Neural progenitor cell (in vitro differentiated cells): ENCODE data around the gene CLEC9A. TPM values are rescaled to one million over a fixed set of nuclear protein-coding genes. Genes with fewer than 3 reads are reported as not detected.

Experiments
- DNase-seq: peaks from one replicate; pipeline ENCODE4 v3.0.0-alpha.2; 2016; ENCODE audit warnings: low spot score
- H2AFZ ChIP-seq: fragments of 200-600 bp; sonication (generic); replicated peaks from 2 replicates; pipeline ENCODE4 v1.6.1; 2016; ENCODE audit warnings: antibody characterized with exemption
- H3F3A ChIP-seq: fragments of 200-600 bp; sonication (generic); 2 replicates; pipeline ENCODE4 v1.6.1; 2016; ENCODE audit warnings: antibody characterized with exemption, low read depth
- H3K27ac ChIP-seq: fragments of 200-600 bp; sonication (generic); 2 replicates; pipeline ENCODE4 v1.5.1; 2016; ENCODE audit warnings: mild to moderate bottlenecking
- H3K27me3 ChIP-seq: fragments of 200-600 bp; sonication (generic); 2 replicates; pipeline ENCODE4 v1.6.1; 2016; ENCODE audit warnings: mild to moderate bottlenecking, moderate library complexity
- H3K36me3 ChIP-seq: fragments of 200-600 bp; sonication (generic); 2 replicates; pipeline ENCODE4 v1.5.1; 2016
- H3K4me1 ChIP-seq: fragments of 200-600 bp; sonication (generic); 2 replicates; pipeline ENCODE4 v1.6.1; 2016; ENCODE audit warnings: mixed run types
- H3K4me2 ChIP-seq: fragments of 200-600 bp; sonication (generic); 2 replicates; pipeline ENCODE4 v1.6.1; 2016
- H3K4me3 ChIP-seq: fragments of 200-600 bp; sonication (generic); 2 replicates; pipeline ENCODE4 v1.5.1; 2016
- H3K79me2 ChIP-seq: fragments of 200-600 bp; sonication (generic); 2 replicates; pipeline ENCODE4 v1.6.1; 2016; ENCODE audit warnings: low read depth
- H3K9ac ChIP-seq: fragments of 200-600 bp; sonication (generic); 2 replicates; pipeline ENCODE4 v1.6.1; 2016
- H3K9me3 ChIP-seq: fragments of 200-600 bp; sonication (generic); 2 replicates; pipeline ENCODE4 v1.5.1; 2016; ENCODE audit warnings: low read depth
- H4K20me1 ChIP-seq: fragments of 200-600 bp; sonication (generic); 2 replicates; pipeline ENCODE4 v1.6.1; 2016; ENCODE audit warnings: low read depth
- H3K27ac Mint-ChIP-seq: 3 replicates; pipeline ENCODE4 v1.8.0; 2021; ENCODE audit warnings: mixed read lengths
- H3K27me3 Mint-ChIP-seq: 2 replicates; pipeline ENCODE4 v1.8.0; 2022; ENCODE audit warnings: low read depth, mild to moderate bottlenecking, inconsistent platforms, moderate library complexity, mixed read lengths; ENCODE audit not compliant: insufficient read depth
- H3K36me3 Mint-ChIP-seq: 3 replicates; pipeline ENCODE4 v1.8.0; 2021; ENCODE audit warnings: mixed read lengths
- H3K4me1 Mint-ChIP-seq: 3 replicates; pipeline ENCODE4 v1.8.0; 2021; ENCODE audit warnings: mixed read lengths
- H3K4me3 Mint-ChIP-seq: 3 replicates; pipeline ENCODE4 v1.8.0; 2021; ENCODE audit warnings: mild to moderate bottlenecking, moderate library complexity, mixed read lengths
- H3K9me3 Mint-ChIP-seq: 3 replicates; pipeline ENCODE4 v1.8.0; 2020; ENCODE audit warnings: mixed read lengths
- EZH2 ChIP-seq: fragments of 200-600 bp; sonication (generic); IDR thresholded peaks from 2 replicates; pipeline ENCODE4 v1.6.1; 2017; ENCODE audit warnings: antibody characterized with exemption, mild to moderate bottlenecking, moderate library complexity
- EZH2phosphoT487 ChIP-seq: fragments of 200-600 bp; sonication (generic); IDR thresholded peaks from 2 replicates; pipeline ENCODE4 v1.6.1; 2017; ENCODE audit warnings: antibody characterized with exemption
- total RNA-seq: library from RNA; depleted of rRNA; stranded (reverse); fragments of >200 nt; gene quantifications from 2 replicates; pipeline ENCODE4 v1.2.3, GENCODE V29; 2015; ENCODE audit warnings: low replicate concordance
- TF ChIP-seq, protein P1 (sequence below): fragments of 200-600 bp; sonication (generic); IDR thresholded peaks from 2 replicates; pipeline ENCODE4 v1.5.1; 2017; ENCODE audit warnings: antibody characterized with exemption, mild to moderate bottlenecking

The CLEC9A gene
- total RNA-seq, 1 donor from 2014 or later: not detected

- Histone ChIP-seq H3K4me3 (no peak overlapping the region), H3K9me3 (no peaks in the 10 kb centered on the region), H4K20me1 (no peaks in the 10 kb centered on the region), H3K4me2 (no peak overlapping the region), H2AFZ (no peak overlapping the region), H3K27ac (no peak overlapping the region), H3K4me1 (no peaks in the 10 kb centered on the region), H3K79me2 (no peaks in the 10 kb centered on the region), H3K27me3 (no peaks in the 10 kb centered on the region), H3K9ac (no peak overlapping the region), H3F3A (no peaks in the 10 kb centered on the region), H3K36me3 (no peaks in the 10 kb centered on the region)
- no peak for DNase-seq
- no peaks in the 10 kb centered on the region for H3K4me1 Mint-ChIP-seq
- H3K36me3 Mint-ChIP-seq: no peaks in the 10 kb centered on the region
- H3K4me3 Mint-ChIP-seq: no peak overlapping the region
- H3K27ac Mint-ChIP-seq: no peak overlapping the region
- H3K9me3 Mint-ChIP-seq: peaks cover 6% of the 10 kb centered on the region
- TF ChIP-seq, protein P1, sequence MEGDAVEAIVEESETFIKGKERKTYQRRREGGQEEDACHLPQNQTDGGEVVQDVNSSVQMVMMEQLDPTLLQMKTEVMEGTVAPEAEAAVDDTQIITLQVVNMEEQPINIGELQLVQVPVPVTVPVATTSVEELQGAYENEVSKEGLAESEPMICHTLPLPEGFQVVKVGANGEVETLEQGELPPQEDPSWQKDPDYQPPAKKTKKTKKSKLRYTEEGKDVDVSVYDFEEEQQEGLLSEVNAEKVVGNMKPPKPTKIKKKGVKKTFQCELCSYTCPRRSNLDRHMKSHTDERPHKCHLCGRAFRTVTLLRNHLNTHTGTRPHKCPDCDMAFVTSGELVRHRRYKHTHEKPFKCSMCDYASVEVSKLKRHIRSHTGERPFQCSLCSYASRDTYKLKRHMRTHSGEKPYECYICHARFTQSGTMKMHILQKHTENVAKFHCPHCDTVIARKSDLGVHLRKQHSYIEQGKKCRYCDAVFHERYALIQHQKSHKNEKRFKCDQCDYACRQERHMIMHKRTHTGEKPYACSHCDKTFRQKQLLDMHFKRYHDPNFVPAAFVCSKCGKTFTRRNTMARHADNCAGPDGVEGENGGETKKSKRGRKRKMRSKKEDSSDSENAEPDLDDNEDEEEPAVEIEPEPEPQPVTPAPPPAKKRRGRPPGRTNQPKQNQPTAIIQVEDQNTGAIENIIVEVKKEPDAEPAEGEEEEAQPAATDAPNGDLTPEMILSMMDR: no peak
- H3K27me3 Mint-ChIP-seq: peaks cover 2% of the 10 kb centered on the region
These were observed 83.4 kb downstream of the CLEC9A start for GRCh38 chr12:10113920-10114319.

DNA sequence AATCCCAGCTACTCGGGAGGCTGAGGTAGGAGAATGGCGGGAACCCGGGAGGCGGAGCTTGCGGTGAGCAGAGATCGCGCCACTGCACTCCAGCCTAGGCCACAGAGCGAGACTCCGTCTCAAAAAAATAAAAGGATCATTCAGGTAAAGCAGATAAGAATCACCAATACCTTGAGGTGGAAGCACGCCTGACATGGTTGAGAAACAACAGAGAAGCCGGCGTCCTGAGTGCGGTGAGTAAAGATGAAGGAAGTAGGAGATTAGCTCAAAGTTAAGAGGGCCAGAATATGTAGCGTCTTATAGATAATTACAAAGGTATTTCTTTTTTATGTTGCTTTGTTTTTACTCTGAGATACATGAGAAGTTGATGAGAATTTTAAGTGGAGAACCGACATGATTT is 84.8 kb downstream of the CLEC9A start:
- Mint-ChIP-seq H3K27ac (no peak overlapping the region), H3K36me3 (no peaks in the 10 kb centered on the region), H3K4me1 (no peaks in the 10 kb centered on the region), H3K27me3 (peaks cover 2% of the 10 kb centered on the region), H3K4me3 (no peak overlapping the region), H3K9me3 (peaks cover 6% of the 10 kb centered on the region)
- Histone ChIP-seq H3K27me3 (no peaks in the 10 kb centered on the region), H3K4me3 (no peak overlapping the region), H3K36me3 (no peaks in the 10 kb centered on the region), H3K79me2 (no peaks in the 10 kb centered on the region), H3K9ac (no peak overlapping the region), H3F3A (no peaks in the 10 kb centered on the region), H3K27ac (no peak overlapping the region), H3K9me3 (no peaks in the 10 kb centered on the region), H4K20me1 (no peaks in the 10 kb centered on the region), H3K4me1 (no peaks in the 10 kb centered on the region), H3K4me2 (no peak overlapping the region), H2AFZ (no peak overlapping the region)
- no peak for DNase-seq
- TF ChIP-seq EZH2: no peak
- TF ChIP-seq EZH2phosphoT487: no peak
- TF ChIP-seq, protein P1: no peak

Other genes with a start within 250 kb of the CLEC9A start
- gene KLRF1, start 203.2 kb upstream of the CLEC9A start, total RNA-seq: not detected in 2 replicates
- 0.28 and 1.0 TPM in 2 replicates for gene CLEC2B, start 161.3 kb upstream of the CLEC9A start, total RNA-seq
- not detected in 2 replicates for gene KLRF2, start 149.2 kb upstream of the CLEC9A start, total RNA-seq
- gene CLEC2A, start 98.3 kb upstream of the CLEC9A start, total RNA-seq: not detected in 2 replicates
- not detected in 2 replicates for gene CLEC12A, start 59.3 kb upstream of the CLEC9A start, total RNA-seq
- not detected in 2 replicates for gene CLEC1B, start 31.6 kb upstream of the CLEC9A start, total RNA-seq
- gene CLEC12B, start 20.1 kb upstream of the CLEC9A start, total RNA-seq: not detected in 2 replicates
- not detected in 2 replicates for gene CLEC1A, start 68.3 kb downstream of the CLEC9A start, total RNA-seq
- gene CLEC7A, start 99.5 kb downstream of the CLEC9A start, total RNA-seq: not detected in 2 replicates
- not detected in 2 replicates for gene OLR1, start 141.4 kb downstream of the CLEC9A start, total RNA-seq
- not detected in 2 replicates for gene TMEM52B, start 148.3 kb downstream of the CLEC9A start, total RNA-seq
- 38.9 and 39.3 TPM in 2 replicates for gene GABARAPL1, start 182.2 kb downstream of the CLEC9A start, total RNA-seq